Common myeloid progenitor, CD34-positive (primary cell): ENCODE data around the gene UCHL1.
"Not testable (repeated sequence)": the region's sequence is repeated elsewhere in the genome, so short reads cannot be mapped to it uniquely, and the experiment has no call there.

Source experiments
- CTCF ChIA-PET: fragments of 350-600 bp; sonication (Branson Sonifier 250); formaldehyde crosslinking; loops from one replicate; lab custom pipeline; 2021; ENCODE audit warnings: antibody characterized with exemption; lab: Charles Lee
- POLR2A ChIA-PET: fragments of 350-600 bp; sonication (Branson Sonifier 250); formaldehyde crosslinking; loops from one replicate; lab custom pipeline; 2021; ENCODE audit warnings: antibody characterized with exemption; lab: Charles Lee
- DNase-seq, 3 donors: peaks; one replicate each; pipeline versions ENCODE4 v3.0.0 to v3.0.0-alpha.2; 2013
- H3K27ac ChIP-seq, 2 experiments: 1 replicate in 1 of 2; 2 replicates in 1 of 2; pipeline ENCODE4 v1.7.0; 2013; ENCODE audit warnings: inconsistent platforms in 2 of 2, low read length in 2 of 2, mild to moderate bottlenecking in 2 of 2, low read depth in 1 of 2, moderate library complexity in 1 of 2; ENCODE audit not compliant: severe bottlenecking in 2 of 2, insufficient read depth in 1 of 2, poor library complexity in 1 of 2
- H3K27me3 ChIP-seq, 5 experiments: replicated peaks in 2 of 5; 1 replicate in 3 of 5; 2 replicates in 2 of 5; pipeline versions ENCODE4 v1.6.1 to v1.7.0; 2013; ENCODE audit warnings: low read length in 4 of 5, mild to moderate bottlenecking in 2 of 5, moderate library complexity in 2 of 5, inconsistent platforms in 1 of 5; ENCODE audit not compliant: insufficient read depth in 5 of 5, control insufficient read depth in 4 of 5
- H3K36me3 ChIP-seq, 4 experiments: 1 replicate in 2 of 4; 2 replicates in 2 of 4; pipeline versions ENCODE4 v1.6.1 to v1.7.0; 2013; ENCODE audit warnings: low read length in 3 of 4, control low read depth in 1 of 4, mild to moderate bottlenecking in 1 of 4; ENCODE audit not compliant: control insufficient read depth in 4 of 4, insufficient read depth in 4 of 4
- H3K4me1 ChIP-seq, 4 experiments: 1 replicate in 3 of 4; 2 replicates in 1 of 4; pipeline versions ENCODE4 v1.6.1 to v1.7.1; 2013; ENCODE audit warnings: low read length in 3 of 4, mild to moderate bottlenecking in 3 of 4, control low read depth in 1 of 4, inconsistent platforms in 1 of 4, moderate library complexity in 1 of 4; ENCODE audit not compliant: control insufficient read depth in 4 of 4, insufficient read depth in 4 of 4; ENCODE audit errors: control extremely low read depth in 1 of 4
- H3K4me3 ChIP-seq, 7 experiments: 1 replicate in 4 of 7; 2 replicates in 3 of 7; pipeline versions ENCODE4 v1.5.1 to v1.7.0; 2013; ENCODE audit warnings: mild to moderate bottlenecking in 7 of 7, low read length in 6 of 7, moderate library complexity in 6 of 7, inconsistent platforms in 2 of 7, low read depth in 2 of 7, control low read depth in 1 of 7; ENCODE audit not compliant: insufficient read depth in 4 of 7, control insufficient read depth in 1 of 7; ENCODE audit errors: extremely low read depth in 1 of 7
- H3K9me3 ChIP-seq, 5 experiments: 1 replicate in 4 of 5; 2 replicates in 1 of 5; pipeline versions ENCODE4 v1.6.1 to v1.7.1; 2013; ENCODE audit warnings: low read length in 4 of 5, mild to moderate bottlenecking in 2 of 5, inconsistent platforms in 1 of 5, low read depth in 1 of 5, moderate library complexity in 1 of 5; ENCODE audit not compliant: control insufficient read depth in 4 of 5, insufficient read depth in 2 of 5; ENCODE audit errors: control extremely low read depth in 1 of 5
- WGBS: methylation state at CpG from one replicate; pipeline ENCODE4 v1.1.5; 2013; ENCODE audit not compliant: insufficient coverage; 5-methylcytosine and 5-hydroxymethylcytosine counted together

UCHL1 gene

DNA sequence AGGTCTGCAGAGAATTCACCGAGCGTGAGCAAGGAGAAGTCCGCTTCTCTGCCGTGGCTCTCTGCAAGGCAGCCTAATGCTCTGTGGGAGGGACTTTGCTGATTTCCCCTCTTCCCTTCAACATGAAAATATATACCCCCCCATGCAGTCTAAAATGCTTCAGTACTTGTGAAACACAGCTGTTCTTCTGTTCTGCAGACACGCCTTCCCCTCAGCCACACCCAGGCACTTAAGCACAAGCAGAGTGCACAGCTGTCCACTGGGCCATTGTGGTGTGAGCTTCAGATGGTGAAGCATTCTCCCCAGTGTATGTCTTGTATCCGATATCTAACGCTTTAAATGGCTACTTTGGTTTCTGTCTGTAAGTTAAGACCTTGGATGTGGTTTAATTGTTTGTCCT, 11.3 kb downstream of the UCHL1 start:
- H3K4me3 ChIP-seq: no peak overlapping the region
- no peak for DNase-seq
- no peaks in the 10 kb centered on the region for H3K4me1 ChIP-seq
- no peaks in the 10 kb centered on the region for H3K27me3 ChIP-seq
- no peaks in the 10 kb centered on the region for H3K9me3 ChIP-seq
- peaks cover 0 to 2% (median 0%) of the 10 kb centered on the region in 4 experiments for H3K36me3 ChIP-seq
- ChIA-PET CTCF (no interaction called here), POLR2A (interaction anchor here (0.6 kb wide), 1 partner anchor 9 kb away, joined by 3 read pairs; no protein-coding TSS in a partner anchor)
- H3K27ac ChIP-seq: no peak overlapping the region
- WGBS: 94% methylated on average over 7 of the region's 7 CpGs

DNA sequence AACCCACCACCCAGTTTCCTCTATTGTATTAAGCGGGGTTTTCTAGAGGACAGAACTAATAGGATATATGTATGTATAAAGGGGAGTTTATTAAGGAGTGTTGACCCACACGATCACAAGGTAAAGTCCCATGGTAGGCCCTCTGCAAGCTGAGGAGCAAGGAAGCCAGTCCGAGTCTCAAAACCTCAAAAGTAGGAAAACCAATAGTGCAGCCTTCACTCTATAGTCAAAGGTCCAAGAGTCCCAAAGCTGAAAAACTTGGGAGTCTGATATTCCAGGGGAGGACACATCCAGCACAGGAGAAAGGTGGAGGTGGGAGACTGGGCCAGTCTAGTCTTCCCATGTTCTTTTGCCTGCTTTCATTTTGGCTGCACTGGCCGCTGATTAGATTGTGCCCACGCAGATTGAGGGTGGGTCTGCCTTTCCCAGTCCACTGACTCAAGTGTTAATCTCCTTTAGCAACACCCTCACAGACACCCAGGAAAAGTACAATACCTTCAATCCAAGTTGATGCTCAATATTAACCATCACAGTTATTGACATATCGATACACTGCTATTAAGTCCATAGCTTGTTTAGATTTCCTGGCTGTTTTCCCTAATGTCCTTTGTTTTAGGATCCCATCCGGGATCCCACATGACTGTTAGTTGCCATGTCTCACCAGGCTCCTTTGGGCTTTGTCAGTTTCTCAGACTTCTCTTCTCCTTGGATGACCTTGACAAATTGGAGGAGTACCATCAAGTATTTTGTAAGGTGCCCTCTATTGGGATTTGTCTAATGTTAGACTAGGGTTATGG, 12.2 kb downstream of the UCHL1 start:
- no peak overlapping the region for H3K27ac ChIP-seq
- H3K4me3 ChIP-seq: no peak overlapping the region
- WGBS: 100% methylated on average over 6 of the region's 7 CpGs
- peaks cover 0 to 2% (median 0%) of the 10 kb centered on the region in 4 experiments for H3K36me3 ChIP-seq
- H3K27me3 ChIP-seq: no peaks in the 10 kb centered on the region
- ChIA-PET POLR2A (no interaction called here), CTCF (no interaction called here)
- H3K4me1 ChIP-seq: no peaks in the 10 kb centered on the region
- H3K9me3 ChIP-seq: no peaks in the 10 kb centered on the region
- no peak for DNase-seq

DNA sequence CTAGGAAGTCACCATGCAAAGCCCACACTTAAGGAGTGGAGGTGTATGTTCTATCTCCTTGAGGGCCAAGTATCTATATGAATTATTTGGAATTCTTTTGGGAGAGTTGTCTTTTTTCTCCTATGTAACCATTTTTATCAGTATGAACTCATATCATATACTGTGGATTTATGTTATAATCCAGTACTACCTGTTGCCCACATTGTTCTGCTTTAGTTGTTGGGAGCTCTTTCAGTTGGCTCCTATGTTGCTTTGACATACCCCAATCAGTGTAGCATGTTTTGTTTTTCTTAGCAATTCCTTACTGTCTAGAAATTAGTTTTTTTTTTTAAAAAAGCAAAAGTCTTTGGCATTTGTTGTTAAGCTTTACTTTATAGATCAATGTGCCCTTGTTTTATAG, 13.0 kb downstream of the UCHL1 start:
- POLR2A ChIA-PET: no interaction called here
- Histone ChIP-seq H3K27me3 (no peaks in the 10 kb centered on the region), H3K4me3 (no peak overlapping the region), H3K4me1 (no peaks in the 10 kb centered on the region), H3K27ac (no peak overlapping the region), H3K36me3 (no peaks in the 10 kb centered on the region), H3K9me3 (no peaks in the 10 kb centered on the region)
- CTCF ChIA-PET: interaction anchor here (0.6 kb wide), 1 partner anchor 10 kb away, joined by 3 read pairs; no protein-coding TSS in a partner anchor
- no peak for DNase-seq

DNA sequence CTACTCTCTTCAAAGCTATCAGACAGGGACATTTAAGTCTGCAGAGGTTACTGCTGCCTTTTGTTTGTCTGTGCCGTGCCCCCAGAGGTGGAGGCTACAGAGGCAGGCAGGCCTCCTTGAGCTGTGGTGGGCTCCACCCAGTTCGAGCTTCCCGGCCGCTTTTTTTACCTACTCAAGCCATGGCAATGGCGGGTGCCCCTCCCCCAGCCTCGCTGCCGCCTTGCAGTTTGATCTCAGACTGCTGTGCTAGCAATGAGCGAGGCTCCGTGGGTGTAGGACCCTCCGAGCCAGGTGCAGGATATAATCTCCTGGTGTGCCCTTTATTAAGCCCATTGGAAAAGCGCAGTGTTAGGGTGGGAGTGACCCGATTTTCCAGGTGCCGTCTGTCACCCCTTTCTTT, 19.2 kb downstream of the UCHL1 start:
- H3K27me3 ChIP-seq, H3K36me3 ChIP-seq, H3K4me3 ChIP-seq, H3K4me1 ChIP-seq, H3K9me3 ChIP-seq, DNase-seq, POLR2A ChIA-PET, H3K27ac ChIP-seq: not testable (repeated sequence)
- CTCF ChIA-PET: interaction anchor here (0.6 to 1.9 kb wide), 2 partner anchors 294 to 369 kb away, joined by 3 to 6 read pairs; no protein-coding TSS in a partner anchor
- 100% methylated on average over 6 of the region's 13 CpGs for WGBS

DNA sequence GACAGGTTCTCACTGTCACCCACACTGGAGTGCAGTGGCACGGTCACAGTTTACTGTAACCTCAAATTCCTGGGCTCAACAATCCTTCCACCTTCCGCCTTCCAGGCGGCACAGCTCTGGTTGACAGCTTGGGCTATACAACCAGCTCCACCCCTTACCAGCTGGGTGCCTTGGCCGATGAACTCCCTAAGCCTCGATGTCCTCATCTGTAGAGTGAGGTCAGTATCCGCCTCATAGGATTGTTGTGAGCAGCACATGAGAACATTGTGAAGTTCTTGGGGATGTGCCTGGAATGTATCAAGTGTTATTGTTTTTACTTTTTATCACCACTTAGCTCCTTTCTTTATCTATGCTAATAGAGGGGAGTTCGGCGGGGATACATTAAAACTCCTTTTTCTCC, 23.3 kb downstream of the UCHL1 start:
- CTCF ChIA-PET: interaction anchor here (0.8 to 8.0 kb wide), 15 partner anchors 8 to 608 kb away, joined by 3 to 97 read pairs (median 5); partner anchors contain the start of gene UCHL1
- WGBS: 100% methylated on average over 5 of the region's 8 CpGs
- Histone ChIP-seq H3K27me3 (no peaks in the 10 kb centered on the region), H3K9me3 (no peaks in the 10 kb centered on the region), H3K4me3 (no peak overlapping the region), H3K4me1 (no peaks in the 10 kb centered on the region), H3K27ac (no peak overlapping the region), H3K36me3 (no peaks in the 10 kb centered on the region)
- no peak for DNase-seq
- POLR2A ChIA-PET: no interaction called here

DNA sequence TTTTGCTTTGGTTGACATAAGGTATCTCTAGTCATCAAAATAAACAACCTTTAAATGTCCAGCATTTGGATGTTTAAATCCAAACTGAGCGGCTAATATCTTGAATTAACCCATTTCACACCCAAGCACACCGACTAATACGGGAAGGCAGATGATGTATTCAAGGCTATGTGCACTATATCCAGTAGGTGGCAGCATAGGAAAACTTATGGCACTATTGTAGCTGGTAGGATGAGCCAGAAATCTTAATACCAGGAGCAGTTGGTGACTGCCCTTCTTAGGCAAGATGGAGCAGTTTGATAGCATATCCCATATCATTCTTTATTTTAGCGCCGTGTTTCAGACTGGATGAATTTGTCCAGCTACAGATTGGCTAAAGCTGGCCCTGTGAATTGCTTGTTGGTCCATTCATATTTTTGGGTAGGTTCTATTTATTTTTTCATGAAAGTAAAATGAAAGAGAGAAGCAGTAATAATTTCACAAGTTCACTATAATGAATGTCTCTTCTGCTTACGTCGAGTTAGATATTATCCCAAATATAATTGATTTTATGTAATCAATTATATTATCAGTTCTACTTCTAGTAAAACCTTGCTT, 24.4 kb downstream of the UCHL1 start:
- Histone ChIP-seq H3K36me3 (no peaks in the 10 kb centered on the region), H3K4me1 (no peaks in the 10 kb centered on the region), H3K9me3 (no peaks in the 10 kb centered on the region), H3K27me3 (no peaks in the 10 kb centered on the region), H3K27ac (no peak overlapping the region), H3K4me3 (no peak overlapping the region)
- WGBS: no CpG with 5 or more reads among the region's 7 CpGs
- peak; percentile 79 to 88 (median 83) for DNase-seq
- ChIA-PET POLR2A (interaction anchor here (0.6 kb wide), 1 partner anchor 61 kb away, joined by 5 read pairs; no protein-coding TSS in a partner anchor), CTCF (interaction anchor here (0.6 to 8.0 kb wide), 19 partner anchors 11 to 606 kb away, joined by 3 to 97 read pairs (median 5); partner anchors contain the start of gene PHOX2B)

DNA sequence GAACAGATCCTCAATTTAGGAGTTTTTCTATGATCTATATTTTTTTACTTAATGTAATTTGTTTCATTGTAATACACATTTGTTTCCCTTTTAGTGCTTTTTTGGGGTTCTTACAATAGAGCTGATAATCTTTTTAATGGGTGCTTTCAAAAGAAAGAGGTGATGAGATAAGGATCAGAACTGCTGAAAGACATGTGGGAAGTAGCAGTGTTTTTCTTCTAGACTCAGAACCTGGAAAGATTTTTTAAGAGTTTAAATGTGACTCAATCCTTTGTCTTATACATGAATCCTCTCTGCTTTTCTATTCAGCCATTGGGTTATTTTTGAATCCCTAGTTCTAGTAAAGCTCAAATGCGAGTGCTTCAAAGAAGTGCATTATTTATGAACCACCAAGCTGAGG, 25.6 kb downstream of the UCHL1 start:
- H3K4me1 ChIP-seq: no peaks in the 10 kb centered on the region

More for the DNA sequence above, 25.6 kb downstream of the UCHL1 start:
- H3K27ac ChIP-seq: no peak overlapping the region
- DNase-seq: no peak
- WGBS: no CpG with 5 or more reads among the region's 1 CpG
- peaks cover 0 to 3% (median 0%) of the 10 kb centered on the region in 5 experiments for H3K27me3 ChIP-seq
- no peak overlapping the region for H3K4me3 ChIP-seq
- H3K9me3 ChIP-seq: no peaks in the 10 kb centered on the region
- ChIA-PET CTCF (interaction anchor here (0.7 to 8.0 kb wide), 9 partner anchors 23 to 410 kb away, joined by 3 to 97 read pairs (median 8); no protein-coding TSS in a partner anchor), POLR2A (no interaction called here)
- no peaks in the 10 kb centered on the region for H3K36me3 ChIP-seq
